OCI-LY1 (cell line): Measurements from ENCODE around the gene SRRM2.

Source experiments
- EZH2 ChIP-seq: fragments of 200-600 bp; sonication (generic), shearing (Covaris generic); IDR thresholded peaks from 2 replicates; pipeline ENCODE4 v1.8.0; 2017; ENCODE audit warnings: borderline replicate concordance, mixed run types, mild to moderate bottlenecking, antibody characterized with exemption, low read length, moderate library complexity, mixed read lengths
- TF ChIP-seq, protein P1 (sequence below): fragments of 200-600 bp; sonication (generic), shearing (Covaris generic); IDR thresholded peaks from 2 replicates; pipeline ENCODE4 v1.5.1; 2017; ENCODE audit warnings: mild to moderate bottlenecking, antibody characterized with exemption, low read length, moderate library complexity, mixed read lengths

DNA sequence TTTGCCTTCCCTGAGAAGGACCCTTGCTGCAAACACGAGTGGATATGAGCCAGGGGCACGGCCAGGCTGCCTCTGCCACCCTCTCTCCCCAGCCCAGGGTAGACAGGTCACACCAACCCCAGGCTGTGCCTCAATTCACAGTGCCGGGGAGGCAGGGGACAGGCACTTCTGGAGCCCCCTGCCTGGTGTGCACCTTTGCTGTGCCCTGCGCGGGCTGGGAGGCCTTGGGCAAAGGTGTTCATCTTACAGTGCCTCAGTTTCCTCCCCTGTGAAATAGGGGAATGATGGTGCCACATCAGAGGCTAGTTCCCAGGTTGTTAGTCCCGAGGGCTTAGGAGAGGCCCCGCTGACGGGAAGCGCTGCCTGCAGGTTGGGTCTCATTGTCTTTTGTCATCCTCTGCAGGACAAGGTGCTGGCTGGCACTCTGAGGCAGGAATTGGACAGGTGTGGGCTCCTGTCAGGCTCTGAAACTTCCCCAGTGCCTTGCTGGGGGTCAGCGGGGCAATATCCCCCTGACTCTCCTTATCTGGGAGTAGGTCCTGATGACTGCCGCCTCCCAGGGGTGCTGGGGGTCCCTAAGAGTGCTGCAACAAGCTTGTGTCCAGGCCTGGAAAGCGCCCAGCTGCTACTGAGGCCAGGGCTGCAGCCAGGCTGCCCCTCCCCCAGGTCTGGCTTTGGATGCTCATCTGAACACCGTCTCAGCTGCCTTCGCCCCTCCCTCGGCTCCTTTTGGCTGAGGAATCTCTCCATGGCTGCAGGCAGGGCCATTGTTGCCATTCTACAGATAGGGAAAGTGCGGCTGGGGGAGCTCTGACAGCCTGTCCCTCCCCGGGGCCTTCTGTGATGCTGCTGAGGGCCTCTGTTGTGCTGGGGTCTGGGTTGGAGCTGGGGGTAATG, 67.7 kb downstream of the SRRM2 start:
- TF ChIP-seq, protein P1, sequence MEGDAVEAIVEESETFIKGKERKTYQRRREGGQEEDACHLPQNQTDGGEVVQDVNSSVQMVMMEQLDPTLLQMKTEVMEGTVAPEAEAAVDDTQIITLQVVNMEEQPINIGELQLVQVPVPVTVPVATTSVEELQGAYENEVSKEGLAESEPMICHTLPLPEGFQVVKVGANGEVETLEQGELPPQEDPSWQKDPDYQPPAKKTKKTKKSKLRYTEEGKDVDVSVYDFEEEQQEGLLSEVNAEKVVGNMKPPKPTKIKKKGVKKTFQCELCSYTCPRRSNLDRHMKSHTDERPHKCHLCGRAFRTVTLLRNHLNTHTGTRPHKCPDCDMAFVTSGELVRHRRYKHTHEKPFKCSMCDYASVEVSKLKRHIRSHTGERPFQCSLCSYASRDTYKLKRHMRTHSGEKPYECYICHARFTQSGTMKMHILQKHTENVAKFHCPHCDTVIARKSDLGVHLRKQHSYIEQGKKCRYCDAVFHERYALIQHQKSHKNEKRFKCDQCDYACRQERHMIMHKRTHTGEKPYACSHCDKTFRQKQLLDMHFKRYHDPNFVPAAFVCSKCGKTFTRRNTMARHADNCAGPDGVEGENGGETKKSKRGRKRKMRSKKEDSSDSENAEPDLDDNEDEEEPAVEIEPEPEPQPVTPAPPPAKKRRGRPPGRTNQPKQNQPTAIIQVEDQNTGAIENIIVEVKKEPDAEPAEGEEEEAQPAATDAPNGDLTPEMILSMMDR, result no peak
- no peak for TF ChIP-seq EZH2
